Keratinocyte (primary cell): ENCODE data around the gene DPEP2NB.

ENCODE experiments used
- CTCF ChIP-seq, 3 experiments: IDR thresholded peaks in 1 of 3; conservative IDR thresholded peaks in 1 of 3; optimal IDR thresholded peaks in 1 of 3; 2 replicates in 2 of 3; 3 replicates in 1 of 3; pipeline versions ENCODE3 to v1.5.1; 2011; ENCODE audit warnings: low read length in 3 of 3, mild to moderate bottlenecking in 3 of 3, moderate library complexity in 2 of 3, control low read depth in 1 of 3, inconsistent platforms in 1 of 3; ENCODE audit not compliant: insufficient read depth in 2 of 3; ENCODE audit errors: extremely low read depth in 1 of 3
- EZH2 ChIP-seq: IDR thresholded peaks from one replicate; pipeline ENCODE4 v1.6.1; 2012; ENCODE audit warnings: inconsistent platforms, mild to moderate bottlenecking, low read length, moderate library complexity

DNA sequence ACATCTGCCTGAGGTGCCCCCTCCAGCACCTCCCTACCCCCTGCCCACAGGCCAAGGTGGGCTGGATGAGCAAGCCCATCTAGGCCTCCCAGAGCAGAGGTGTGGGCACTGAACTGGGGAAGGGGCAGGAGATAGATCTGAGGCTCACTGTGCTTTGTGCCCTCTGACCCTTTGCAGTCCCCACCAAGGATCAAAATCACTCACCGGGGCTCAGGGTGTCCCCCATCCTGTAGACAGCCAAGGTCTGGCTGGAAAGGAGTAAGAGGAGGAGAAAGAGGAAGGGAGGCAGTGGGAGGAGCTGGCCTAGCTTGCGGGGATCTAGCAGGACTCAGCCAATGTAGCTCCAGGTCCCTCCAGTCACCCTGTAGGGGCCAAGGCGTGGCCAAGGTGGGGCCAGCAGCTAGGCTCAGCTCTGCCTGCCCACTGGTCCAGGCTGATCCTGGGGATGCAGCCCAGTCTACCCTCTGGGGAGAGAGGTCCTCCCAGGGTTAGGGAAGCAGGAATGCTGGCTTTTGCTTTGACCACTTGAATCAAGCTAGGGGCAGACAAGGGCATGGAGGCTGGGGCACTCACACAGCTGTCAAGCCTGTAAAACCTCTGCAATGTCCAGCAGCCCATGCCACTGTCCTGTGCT is 49.0 kb downstream of the DPEP2NB start:
- TF ChIP-seq CTCF (optimal IDR thresholded peaks at IDR 0.05 in 1 of 3, IDR thresholded peaks at IDR 0.05 in 1 of 3, conservative IDR thresholded peaks at IDR 0.05 in 1 of 3; ENCODE audit: extremely low read depth in 1 of 3, insufficient read depth in 2 of 3, low read length in 3 of 3) (no peak), EZH2 (no peak)
